Bronchial epithelial cell (primary cell): ENCODE data around the gene TBRG4. TPM values are rescaled to one million over a fixed set of nuclear protein-coding genes. Genes with fewer than 3 reads are reported as not detected.

Source experiments
- DNase-seq: peaks from one replicate; pipeline ENCODE4 v3.0.0-alpha.2; 2010; ENCODE audit warnings: low read depth
- FAIRE-seq: peaks from 2 replicates; lab custom pipeline; 2011; peaks lifted over from hg19 to GRCh38; lab: Jason Lieb, UNC
- H3K27me3 ChIP-seq: 2 replicates; pipeline ENCODE4 v1.5.1; 2011; ENCODE audit warnings: low read length; ENCODE audit not compliant: control insufficient read depth, insufficient read depth
- H3K36me3 ChIP-seq: 2 replicates; pipeline ENCODE4 v1.5.1; 2011; ENCODE audit warnings: low read length; ENCODE audit not compliant: control insufficient read depth, insufficient read depth
- H3K4me3 ChIP-seq: 2 replicates; pipeline ENCODE4 v1.5.1; 2011; ENCODE audit warnings: mild to moderate bottlenecking, low read depth, low read length, control low read depth
- total RNA-seq: library from RNA; depleted of rRNA; stranded (reverse); fragments of >200 nt; gene quantifications from 2 replicates; pipeline ENCODE4 v1.2.1, GENCODE V29; 2014
- TF ChIP-seq, protein P1 (sequence below): IDR thresholded peaks from 2 replicates; pipeline ENCODE4 v1.5.1; 2011; ENCODE audit warnings: mild to moderate bottlenecking, moderate library complexity, low read length, control low read depth, inconsistent platforms; ENCODE audit not compliant: insufficient read depth, severe bottlenecking

TBRG4 gene
- total RNA-seq, 1 donor from 2014 or later, result 90.3 TPM

DNA sequence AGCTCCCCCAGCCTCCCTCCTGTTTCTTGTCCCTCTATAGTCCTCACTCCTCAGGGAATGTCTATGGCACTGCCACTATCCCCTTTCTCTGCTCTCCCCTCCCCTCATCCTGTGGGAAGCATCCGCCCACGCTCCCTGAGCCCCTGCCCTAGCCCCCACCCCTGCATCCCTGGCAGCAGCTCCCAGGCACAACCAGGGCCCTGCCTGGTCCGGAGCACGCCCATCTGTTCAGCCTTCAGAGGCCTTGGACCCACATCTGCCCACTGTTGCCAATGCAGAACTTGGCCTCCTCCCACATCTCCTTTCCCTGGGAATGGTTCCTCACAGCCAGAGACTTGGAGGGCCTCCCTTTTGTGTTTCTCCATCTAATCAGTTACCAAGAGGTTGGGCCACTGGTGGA is 20.4 kb upstream of the TBRG4 start:
- DNase-seq (no peak), FAIRE-seq (no peak)
- Histone ChIP-seq H3K27me3 (peaks cover 1% of the 10 kb centered on the region), H3K4me3 (no peak overlapping the region), H3K36me3 (no peaks in the 10 kb centered on the region)
- TF ChIP-seq, protein P1, sequence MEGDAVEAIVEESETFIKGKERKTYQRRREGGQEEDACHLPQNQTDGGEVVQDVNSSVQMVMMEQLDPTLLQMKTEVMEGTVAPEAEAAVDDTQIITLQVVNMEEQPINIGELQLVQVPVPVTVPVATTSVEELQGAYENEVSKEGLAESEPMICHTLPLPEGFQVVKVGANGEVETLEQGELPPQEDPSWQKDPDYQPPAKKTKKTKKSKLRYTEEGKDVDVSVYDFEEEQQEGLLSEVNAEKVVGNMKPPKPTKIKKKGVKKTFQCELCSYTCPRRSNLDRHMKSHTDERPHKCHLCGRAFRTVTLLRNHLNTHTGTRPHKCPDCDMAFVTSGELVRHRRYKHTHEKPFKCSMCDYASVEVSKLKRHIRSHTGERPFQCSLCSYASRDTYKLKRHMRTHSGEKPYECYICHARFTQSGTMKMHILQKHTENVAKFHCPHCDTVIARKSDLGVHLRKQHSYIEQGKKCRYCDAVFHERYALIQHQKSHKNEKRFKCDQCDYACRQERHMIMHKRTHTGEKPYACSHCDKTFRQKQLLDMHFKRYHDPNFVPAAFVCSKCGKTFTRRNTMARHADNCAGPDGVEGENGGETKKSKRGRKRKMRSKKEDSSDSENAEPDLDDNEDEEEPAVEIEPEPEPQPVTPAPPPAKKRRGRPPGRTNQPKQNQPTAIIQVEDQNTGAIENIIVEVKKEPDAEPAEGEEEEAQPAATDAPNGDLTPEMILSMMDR, result no peak

DNA sequence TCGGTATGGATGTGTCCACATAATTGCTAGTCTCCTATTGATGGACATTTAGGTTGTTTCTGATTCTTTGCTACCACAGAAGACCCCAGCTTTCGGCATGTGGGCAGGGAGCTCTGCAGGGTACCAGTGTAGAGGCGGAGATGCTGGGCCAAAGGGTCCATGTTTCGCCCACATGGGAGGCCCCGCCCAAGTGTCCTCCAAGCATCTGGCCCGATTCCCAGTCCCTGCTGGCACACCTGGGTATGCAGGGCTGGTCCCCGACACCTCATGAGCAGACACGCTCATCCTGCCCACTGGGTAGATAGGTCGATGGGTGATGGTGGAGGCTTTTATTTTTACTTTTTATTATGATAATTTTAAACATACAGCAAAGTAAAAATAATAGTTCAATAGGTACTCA is 19.4 kb upstream of the TBRG4 start:
- no peak for DNase-seq
- TF ChIP-seq, protein P1, result no peak
- Histone ChIP-seq H3K4me3 (no peak overlapping the region), H3K27me3 (peaks cover 1% of the 10 kb centered on the region), H3K36me3 (no peaks in the 10 kb centered on the region)
- no peak for FAIRE-seq

DNA sequence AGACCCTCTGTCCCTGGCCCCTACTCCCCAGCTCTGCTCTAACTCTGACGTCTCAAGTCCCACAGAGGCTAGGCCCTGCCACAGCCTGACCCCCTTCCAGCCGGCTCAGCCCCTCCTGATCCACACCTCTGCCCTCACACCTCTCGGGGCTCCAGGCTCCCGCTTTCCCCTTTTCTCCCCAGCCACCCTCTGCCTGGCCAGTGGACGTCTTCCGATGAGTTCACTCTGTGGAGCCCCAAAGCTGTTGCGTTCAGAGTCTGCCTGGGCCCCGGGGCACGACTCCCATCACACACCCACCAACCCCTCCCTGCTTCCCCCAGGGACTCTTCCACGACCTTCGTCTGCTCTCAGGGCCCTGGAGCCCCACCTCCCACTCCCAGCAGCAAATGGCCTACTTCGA is 18.4 kb upstream of the TBRG4 start:
- H3K4me3 ChIP-seq, result no peak overlapping the region
- peaks cover 1% of the 10 kb centered on the region for H3K27me3 ChIP-seq
- no peak for DNase-seq
- H3K36me3 ChIP-seq, result no peaks in the 10 kb centered on the region
- FAIRE-seq, result no peak
- TF ChIP-seq, protein P1, result no peak

GRCh38 chr7:45129181-45129800 is 17.8 kb upstream of the TBRG4 start:
- FAIRE-seq (no peak), DNase-seq (peak; percentile 8)
- H3K4me3 ChIP-seq, result no peak overlapping the region
- peaks cover 1% of the 10 kb centered on the region for H3K27me3 ChIP-seq
- TF ChIP-seq, protein P1, result no peak
- H3K36me3 ChIP-seq, result no peaks in the 10 kb centered on the region

DNA sequence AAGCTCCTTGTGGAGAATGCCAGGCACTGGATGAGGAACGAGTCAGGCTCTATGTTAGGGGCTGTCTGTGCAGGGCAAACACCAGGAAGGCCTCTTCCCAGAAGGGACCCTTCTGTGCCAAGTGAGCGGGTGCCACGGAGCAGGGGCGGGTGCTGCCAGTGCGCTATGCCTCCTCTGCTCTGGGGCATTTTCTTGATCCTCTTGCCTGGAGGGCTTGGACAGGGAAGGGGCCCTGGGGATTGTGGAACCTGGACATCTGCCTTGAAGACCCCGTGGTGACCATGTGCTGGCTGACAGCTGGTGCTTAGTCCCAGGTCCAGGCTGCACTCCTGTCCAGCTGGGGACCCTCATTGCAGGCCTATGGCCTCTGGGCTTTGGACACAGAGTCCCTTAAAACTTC is 15.4 kb upstream of the TBRG4 start:
- TF ChIP-seq, protein P1, result no peak
- DNase-seq, result no peak
- Histone ChIP-seq H3K36me3 (no peaks in the 10 kb centered on the region), H3K27me3 (no peaks in the 10 kb centered on the region), H3K4me3 (no peak overlapping the region)
- no peak for FAIRE-seq

DNA sequence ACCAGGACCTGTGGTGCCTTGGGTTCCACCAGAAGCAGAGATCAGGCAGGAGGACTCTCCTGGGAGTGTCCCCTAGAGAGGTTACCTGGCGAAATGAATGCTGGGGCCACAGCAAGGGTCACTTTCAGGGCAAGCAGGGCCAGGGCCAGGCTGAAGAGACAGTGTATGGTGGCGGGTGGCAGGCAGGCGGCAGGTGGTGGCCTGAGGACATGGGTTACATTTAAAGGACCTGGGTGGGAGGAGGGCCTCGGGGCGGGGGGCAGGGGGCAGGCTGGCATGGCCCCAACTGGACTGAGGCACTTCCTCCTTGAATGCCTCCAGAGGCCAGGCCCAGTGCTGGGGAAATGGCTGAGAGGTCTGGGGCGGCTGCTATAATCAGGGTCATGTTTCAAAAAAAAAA is 14.7 kb upstream of the TBRG4 start:
- TF ChIP-seq, protein P1, result no peak
- H3K4me3 ChIP-seq, result no peak overlapping the region
- no peak for FAIRE-seq
- no peak for DNase-seq
- no peaks in the 10 kb centered on the region for H3K36me3 ChIP-seq
- no peaks in the 10 kb centered on the region for H3K27me3 ChIP-seq
